ENCODE data around the gene SLC12A5. TPM values are rescaled to one million over a fixed set of nuclear protein-coding genes. Genes with fewer than 3 reads are reported as not detected.

SLC12A5 gene
- total and polyA plus RNA-seq, 2 of the 4 experiments (the other 2 are of a cell fraction), result 2.2 TPM; not detected in 1

GRCh38 chr20:46006964-46007363 is 22.1 kb upstream of the SLC12A5 start:
- Histone ChIP-seq H3K27ac (ENCODE audit: insufficient read depth, low read length) (no peak overlapping the region), H2BK5ac (ENCODE audit: low read depth, low read length, poor library complexity, severe bottlenecking) (no peak overlapping the region), H2AFZ (replicated peaks; ENCODE audit: low read length, poor library complexity) (no peak overlapping the region), H3K9me3 (ENCODE audit: control insufficient read depth, insufficient read depth, low read length) (peaks cover 11% of the 10 kb centered on the region), H3K79me1 (ENCODE audit: low read depth in 1 of 2, low read length in 2 of 2) (no peaks in the 10 kb centered on the region), H4K5ac (ENCODE audit: low read depth, low read length) (no peak overlapping the region), H4K91ac (ENCODE audit: insufficient read depth, low read depth, low read length) (no peak overlapping the region), H3K9ac (ENCODE audit: low read depth, low read length) (no peak overlapping the region), H3K36me3 (ENCODE audit: control insufficient read depth, insufficient read depth, low read length) (no peaks in the 10 kb centered on the region), H3K4ac (ENCODE audit: low read depth, low read length) (no peak overlapping the region), H2BK15ac (ENCODE audit: low read depth, low read length) (no peak overlapping the region), H3K4me3 (ENCODE audit: insufficient read depth, low read depth, low read length) (no peak overlapping the region), H3K9me1 (ENCODE audit: insufficient read depth, low read length) (no peaks in the 10 kb centered on the region), H4K20me1 (ENCODE audit: insufficient read depth, low read length) (no peaks in the 10 kb centered on the region; the same call in 1 of the 2 replicates), H2AK5ac (ENCODE audit: low read depth, low read length) (no peak overlapping the region), H4K8ac (ENCODE audit: low read depth in 2 of 2, low read length in 2 of 2) (no peak overlapping the region), H3K4me1 (ENCODE audit: control insufficient read depth, insufficient read depth, low read length) (no peaks in the 10 kb centered on the region), H2AK9ac (replicated peaks; ENCODE audit: low read depth, low read length, poor library complexity) (no peak overlapping the region), H2BK120ac (ENCODE audit: low read depth, low read length) (no peak overlapping the region), H3K56ac (ENCODE audit: extremely low read depth, insufficient read depth, low read length) (no peak overlapping the region), H3K18ac (ENCODE audit: low read depth, low read length) (no peak overlapping the region), H3K14ac (replicated peaks; ENCODE audit: low read depth, low read length) (no peak overlapping the region), H3K4me2 (ENCODE audit: low read depth, low read length) (no peak overlapping the region), H2BK20ac (ENCODE audit: low read depth, low read length) (no peak overlapping the region), H3K23ac (ENCODE audit: low read depth, low read length) (no peak overlapping the region), H3K27me3 (ENCODE audit: control insufficient read depth, insufficient read depth, low read length) (peaks cover 66% of the 10 kb centered on the region)
- dilution Hi-C loops (cut with HindIII; ENCODE audit: low sequenced_read_pairs, unreplicated experiment), result no loop called here
- DNase-seq (no peak), ATAC-seq (ENCODE audit: low read depth) (no peak)
- no TSS peak for BruUV-seq (replicated peaks)
- ChIA-PET POLR2A (ENCODE audit: unreplicated experiment) (no interaction called here), CTCF (interaction anchor here (1.4 kb wide), 1 partner anchor 51 kb away, joined by 6 read pairs; no protein-coding TSS in a partner anchor)
- intact Hi-C loops (cut with micrococcal nuclease), result no loop called here
- in situ Hi-C loops (cut with MboI; ENCODE audit: low sequenced_read_pairs), result no loop called here
- WGBS, 2 experiments (ENCODE audit: extremely low coverage in 2 of 2, insufficient read length in 1 of 2), result 100% methylated on average over 2 of the region's 11 CpGs; no CpG with 5 or more reads in 1 of the 2 experiments
- TF ChIP-seq POLR2A (IDR thresholded peaks at IDR 0.05; ENCODE audit: low read depth, low read length), result no peak
